GM18499 (cell line): ENCODE measurements around the gene PDCD1.

Source experiments
- ATAC-seq: cut with Tn5 transposase; IDR thresholded peaks from one replicate; pipeline ENCODE4 v1.9.1; 2021; ENCODE audit warnings: moderate number of reproducible peaks; ENCODE audit not compliant: insufficient read depth, unreplicated experiment

The PDCD1 gene

DNA sequence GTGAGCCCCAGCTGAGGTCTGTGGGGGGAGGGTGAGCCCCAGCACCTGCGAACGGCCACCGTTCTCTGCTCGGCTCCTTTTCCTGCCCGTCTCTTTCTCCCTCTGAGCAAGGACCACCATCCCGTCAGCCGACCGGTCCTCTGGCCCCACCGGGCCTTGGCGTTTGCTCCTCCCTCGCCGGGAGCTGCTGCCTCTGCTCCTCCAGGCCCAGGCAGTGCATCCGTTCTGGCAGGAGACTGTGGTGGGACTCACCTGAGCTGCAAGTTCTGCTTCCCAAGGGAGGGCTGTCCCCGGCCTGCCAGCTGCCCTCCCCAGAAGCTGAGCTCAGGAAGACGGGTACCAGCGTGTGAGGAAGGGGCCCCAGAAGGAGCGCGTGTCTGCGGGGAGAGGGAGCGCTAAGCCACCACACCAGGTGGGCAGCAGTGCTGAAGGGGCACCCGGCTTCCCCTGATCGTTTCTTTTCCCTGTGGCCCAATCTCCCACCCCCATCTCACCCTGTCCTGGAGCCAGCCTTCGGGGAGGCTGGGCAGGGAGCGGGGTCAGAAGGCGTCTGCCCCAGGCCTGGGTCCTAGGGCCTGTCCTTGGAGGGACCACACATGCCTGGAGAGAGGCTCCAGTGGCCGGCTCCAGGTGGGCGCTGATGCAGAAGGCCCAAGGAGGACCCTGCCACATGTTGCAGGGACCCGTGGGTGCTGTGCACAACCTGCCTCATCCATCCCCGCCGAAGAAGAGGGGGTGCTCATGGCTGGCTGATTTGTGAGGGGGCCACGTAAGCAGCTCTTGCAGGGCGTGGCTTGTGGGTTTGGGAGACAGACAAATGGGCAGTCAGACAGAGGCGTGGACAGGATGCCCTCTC, 8.3 kb upstream of the PDCD1 start:
- no peak for ATAC-seq

DNA sequence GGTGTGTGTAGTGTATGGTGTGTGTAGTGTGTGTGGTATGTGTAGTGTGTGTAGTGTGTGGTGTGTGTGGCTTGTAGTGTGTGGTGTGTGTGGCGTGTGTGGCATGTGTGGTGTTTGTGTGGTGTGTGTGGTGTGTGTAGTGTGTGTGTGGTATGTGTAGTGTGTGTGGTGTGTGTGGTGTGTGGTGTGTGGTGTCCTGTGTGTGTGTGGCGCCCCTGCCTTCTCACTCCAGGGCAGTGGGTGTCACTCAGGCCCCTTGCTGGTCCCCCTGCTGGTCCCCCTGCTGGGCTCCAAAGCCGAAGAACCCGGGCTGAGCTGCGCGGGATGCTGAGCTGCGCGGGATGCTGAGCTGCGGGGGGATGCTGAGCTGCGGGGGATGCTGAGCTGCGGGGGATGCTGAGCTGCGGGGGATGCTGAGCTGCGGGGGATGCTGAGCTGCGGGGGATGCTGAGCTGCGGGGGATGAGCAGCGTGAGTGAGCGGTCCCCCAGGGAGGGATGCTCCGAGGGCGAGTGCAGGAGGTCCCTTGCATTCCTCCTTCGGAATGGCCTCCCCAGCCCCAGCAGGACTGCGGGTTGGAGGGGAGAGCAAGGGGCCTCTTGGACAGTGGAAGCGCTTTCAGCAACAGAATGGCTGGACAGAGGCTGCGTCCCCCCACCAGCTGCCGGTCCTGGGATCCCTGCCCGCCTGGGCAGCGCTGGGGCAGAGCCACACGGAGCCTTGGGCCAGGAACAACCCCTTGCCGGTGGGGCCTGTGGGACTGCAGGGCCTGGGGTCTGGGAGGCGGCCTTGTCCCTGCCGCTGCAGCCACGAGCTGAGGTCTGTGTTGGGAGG, 7.5 kb upstream of the PDCD1 start:
- ATAC-seq: no peak

DNA sequence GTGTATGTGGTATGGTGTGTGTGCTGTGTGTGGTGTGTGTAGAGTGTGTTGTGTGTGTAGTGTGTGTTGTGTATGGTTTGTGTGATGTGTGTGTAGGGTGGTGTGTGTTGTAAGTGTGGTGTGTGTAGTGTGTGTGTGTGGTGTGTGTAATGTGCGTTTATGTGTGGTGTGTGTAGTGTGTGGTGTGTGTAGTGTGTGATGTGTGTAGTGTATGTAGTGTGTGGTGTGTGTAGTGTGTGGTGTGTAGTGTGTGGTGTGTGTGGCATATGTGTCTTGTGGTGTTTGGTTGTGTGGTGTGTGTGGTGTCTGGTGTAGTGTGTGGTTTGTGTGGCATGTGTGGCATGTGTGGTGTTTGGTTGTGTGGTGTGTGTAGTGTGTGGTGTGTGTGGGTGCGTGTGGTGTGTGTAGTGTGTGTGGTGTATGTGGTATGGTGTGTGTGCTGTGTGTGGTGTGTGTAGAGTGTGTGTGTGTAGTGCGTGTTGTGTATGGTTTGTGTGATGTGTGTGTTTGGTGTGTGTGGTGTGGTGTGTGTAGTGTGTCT, 6.8 kb upstream of the PDCD1 start:
- ATAC-seq: no peak

DNA sequence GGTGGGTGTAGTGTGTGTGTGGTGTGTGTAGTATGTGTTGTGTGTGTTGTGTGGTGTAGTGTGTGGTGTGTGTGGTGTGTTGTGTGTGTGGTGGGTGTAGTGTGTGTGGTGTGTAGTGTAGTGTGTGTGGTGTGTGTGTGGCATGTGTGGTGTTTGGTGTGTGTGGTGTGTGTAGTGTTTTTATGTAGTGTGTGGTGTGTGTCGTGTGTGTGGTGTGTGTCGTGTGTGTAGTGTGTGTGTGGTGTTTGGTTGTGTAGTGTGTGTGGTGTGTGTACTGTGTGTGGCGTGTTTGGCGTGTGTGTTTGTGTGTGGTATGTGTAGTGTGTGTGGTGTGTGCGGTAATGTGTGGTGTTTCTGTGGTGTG, 6.1 kb upstream of the PDCD1 start:
- no peak for ATAC-seq

DNA sequence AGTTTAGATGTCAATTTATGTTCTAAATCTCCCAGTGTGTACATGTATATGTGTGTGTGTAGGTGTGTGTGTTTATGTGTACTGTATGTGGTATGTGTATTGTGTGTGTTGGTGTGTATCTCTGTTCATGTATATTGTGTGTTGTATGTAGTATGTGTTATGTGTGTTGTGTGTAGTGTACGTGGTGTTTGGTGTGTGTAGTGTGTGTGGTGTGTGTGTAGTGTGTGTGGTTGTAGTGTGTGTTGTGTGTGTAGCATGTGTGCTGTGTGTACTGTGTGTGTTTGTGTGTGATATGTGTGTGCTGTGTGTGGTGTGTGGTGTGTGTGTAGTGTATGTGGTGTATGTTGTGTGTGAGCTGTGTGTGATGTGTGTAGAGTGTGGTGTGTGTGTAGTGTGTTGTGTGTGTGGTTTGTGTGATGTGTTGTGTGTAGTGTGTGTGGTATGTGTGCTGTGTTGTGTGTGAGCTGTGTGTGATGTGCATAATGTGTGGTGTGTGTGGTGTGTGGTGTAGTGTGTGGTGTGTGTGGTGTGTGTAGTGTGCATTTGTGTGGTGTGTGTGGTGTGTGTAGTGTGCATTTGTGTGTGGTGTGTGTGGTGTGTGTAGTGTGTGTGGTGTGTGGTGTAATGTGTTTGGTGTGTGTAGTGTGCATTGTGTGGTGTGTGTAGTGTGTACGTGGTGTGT, 5.6 kb upstream of the PDCD1 start:
- ATAC-seq: no peak

DNA sequence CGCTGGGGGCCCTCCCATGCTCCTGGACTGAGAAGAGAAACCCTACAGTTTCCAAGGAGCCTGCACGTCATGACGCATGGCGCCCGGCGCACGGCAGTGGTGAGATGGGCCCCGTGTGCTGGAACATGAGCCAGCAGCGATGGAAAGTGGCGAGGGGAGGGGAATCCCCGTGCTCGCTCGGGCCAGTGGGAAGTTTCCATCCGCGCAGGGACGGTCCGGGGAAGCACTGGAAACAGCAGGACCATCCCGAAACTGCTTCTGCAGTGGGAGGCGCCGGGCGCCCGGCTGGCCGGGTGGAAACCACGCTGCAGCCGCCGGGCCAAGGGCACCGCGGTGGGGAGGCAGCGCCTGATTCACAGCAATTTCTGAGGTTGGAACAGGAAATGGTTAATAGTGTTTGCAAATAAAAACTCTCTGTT, 4.9 kb upstream of the PDCD1 start:
- ATAC-seq: no peak

DNA sequence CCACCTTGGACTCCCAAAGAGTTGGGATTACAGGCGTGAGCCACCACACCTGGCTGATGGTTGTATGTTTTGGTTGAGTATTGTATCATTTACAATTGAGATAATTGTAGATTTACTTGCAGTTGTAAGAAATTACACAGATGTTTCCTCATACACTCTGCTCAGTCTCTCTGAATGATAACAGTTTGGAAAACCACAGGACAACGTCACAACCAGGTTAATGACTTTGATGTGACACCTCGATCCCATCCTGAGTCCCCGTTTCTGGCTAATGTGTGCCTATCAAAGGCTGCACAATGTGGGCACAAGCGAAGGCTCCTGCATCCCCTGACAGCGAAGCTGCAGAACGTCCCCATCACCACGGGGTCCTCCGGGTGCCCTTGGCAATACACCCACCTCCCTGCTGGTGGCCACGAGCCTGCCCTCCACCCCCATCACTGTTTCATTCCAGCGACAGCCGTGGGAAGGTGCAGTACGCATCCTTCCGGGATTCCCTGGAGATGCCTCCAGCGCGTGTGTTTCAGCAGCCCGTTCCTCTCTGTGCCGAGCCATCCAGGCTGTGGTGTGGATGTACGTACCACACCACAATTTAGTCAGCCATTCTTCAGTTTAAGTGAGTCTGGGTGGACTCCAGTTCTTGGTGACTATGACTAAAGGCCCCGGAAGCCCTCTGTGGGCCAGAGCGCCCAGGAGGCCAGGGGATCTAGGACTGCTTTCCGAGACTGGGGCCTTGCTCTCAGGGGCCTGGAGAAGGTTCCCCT, 4.3 kb upstream of the PDCD1 start:
- no peak for ATAC-seq

DNA sequence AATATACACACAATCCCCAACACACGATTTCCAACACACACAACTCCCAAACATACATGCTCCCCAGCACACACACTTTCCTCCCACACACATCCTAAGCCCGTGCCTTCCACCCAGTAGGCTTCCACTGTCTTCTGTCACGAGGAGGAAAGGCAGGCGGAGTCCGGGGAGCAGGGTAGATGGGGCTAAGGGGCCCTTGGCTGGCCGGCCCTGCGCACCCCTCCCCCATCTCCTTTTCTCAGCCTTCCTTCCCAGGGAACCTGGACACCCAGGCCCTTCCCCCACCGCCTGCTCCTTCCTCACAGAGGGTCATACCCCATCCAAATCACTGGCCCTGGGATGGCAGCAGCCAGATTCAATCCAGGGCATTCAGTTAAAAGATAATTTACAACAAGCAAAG, 3.4 kb upstream of the PDCD1 start:
- no peak for ATAC-seq

DNA sequence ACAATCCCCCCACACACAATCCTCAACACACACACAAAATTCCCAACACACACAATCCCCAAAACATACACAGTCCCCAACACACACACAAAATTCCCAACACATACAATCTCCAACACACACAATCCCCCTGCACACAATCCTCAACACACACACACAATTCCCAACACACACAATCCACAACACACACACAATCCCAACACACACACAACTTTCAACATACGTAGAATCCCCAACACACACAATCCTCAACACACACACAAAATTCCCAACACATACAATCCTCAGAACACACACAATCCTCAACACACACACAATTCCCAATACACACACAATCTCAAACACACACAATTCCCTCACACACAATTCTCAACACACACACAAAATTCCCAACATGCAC, 2.6 kb upstream of the PDCD1 start:
- ATAC-seq: no peak

DNA sequence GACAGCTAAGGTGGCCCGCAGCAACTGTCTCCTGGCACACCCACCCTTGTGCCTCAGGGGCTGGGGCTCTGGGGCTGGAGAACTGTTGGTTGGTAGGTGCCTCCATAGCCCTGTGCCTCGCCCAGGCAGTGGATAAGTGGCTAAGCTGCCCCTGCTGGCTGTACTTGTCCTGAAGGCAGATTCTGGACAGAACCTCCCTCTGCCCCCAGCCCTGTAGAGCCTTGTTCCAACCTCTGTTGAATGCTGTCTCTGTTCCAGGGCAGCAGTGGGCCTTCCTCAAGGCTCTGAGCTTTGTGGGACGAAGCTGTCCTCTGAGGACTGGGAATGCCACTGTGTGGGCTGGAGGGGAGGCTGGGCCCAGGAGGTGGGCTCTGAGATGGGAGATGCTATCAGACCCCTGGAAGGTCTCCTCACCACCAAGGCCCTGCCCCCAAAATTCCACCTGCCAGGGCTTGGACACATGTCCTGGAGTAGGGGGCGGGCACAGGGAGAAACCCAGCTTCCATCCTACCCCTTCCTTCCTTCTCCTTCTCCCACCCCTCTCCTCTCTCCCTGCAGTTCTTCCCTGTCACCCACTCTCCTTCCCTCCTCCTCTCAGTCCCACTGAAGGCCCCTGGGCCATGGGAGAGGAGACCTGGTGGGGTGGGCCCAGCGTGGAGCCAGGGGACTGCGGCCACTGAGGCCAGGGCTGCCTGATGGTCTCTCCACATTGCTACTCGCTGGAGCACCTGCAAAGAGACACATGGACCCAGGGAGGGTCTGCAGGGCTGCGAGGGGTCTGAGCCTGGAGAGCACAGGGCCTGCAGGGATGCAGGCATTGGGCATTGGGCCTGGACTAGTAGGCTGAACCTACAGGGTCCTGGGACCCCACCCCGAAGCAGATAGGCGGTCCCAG, 1.7 kb upstream of the PDCD1 start:
- ATAC-seq: no peak

DNA sequence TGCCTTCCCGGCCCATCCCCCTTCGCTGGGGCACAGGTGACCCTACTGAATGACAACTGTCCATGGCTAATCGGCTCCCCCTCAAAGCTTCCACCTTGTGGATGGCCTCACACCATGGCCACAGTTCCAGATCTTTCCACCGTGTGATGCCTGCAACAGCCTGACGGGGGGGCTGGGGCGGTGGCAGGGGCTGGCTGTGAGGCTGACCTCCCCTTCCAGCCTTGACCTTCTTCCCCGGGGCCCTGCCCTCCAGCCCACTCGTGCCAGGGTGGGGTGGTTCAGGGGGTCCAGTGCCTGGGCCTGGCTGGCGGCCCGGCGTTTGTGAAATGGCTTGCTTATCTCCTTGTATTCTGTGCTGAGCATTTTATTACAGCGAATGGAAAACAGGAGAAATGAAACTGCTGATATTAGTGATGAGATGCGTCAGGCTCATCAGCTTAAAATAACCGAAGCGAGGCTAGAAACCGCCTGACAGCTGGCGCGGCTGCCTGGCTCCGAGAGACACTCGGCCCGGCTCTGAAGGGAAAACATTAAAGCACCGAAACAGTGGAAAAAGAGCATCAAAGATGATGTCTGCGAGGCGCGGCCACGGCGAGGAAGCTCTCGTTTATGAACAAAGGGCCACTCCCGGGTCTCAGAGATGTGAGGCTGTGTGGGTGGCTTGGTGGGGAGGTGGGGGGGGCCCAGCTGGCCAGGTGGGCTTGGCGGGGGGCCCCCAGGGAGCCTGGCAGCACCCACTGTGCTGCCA, 916 bp upstream of the PDCD1 start:
- no peak for ATAC-seq

DNA sequence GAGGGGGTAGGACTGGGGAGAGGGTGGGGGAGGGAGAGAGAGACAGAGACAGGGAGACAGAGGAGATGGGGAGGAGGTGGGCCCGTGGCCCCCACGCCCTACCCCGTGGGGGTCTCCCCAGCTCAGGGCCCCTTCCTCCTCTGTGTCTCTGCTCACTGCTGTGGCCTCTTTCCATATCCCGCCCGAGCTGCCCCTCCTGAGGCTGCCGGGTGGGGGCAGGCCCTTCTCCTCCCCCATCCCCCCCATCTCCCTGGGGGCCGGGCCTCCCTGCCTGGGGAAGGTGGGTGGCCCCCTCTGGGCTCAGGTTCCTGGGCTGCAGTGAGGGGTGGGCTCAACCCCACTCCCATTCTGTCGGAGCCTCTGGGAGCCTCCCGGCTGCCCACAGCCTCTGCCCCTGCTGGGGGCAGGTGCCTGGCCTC, 332 bp upstream of the PDCD1 start:
- ATAC-seq: no peak

DNA sequence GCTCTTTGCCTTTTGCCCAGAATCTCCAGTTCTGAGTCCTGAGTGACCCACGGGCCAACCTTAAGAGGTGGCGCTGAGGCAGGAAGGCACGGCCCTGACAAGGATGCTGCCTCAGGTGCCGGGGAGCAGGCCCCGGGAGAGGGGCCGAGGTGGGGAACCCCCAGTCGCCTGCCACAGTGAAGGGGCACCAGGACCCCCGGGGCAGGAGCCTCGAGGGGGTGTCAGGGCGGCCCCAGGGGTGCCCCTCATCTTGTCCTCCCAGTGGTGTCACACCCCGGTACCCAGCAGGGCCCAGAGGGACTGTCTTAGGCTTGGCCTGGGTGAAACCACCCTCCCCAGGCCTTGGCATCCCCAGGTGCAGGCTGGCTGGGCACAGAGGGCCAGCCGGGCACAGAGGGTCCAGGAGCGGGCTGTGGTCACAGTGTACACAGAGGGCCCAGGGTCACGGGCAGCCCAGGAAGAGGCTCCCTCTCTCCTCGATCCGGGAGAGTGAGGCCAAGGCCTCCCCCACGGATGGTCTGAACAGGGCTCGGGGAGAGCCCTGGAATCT, 1.0 kb downstream of the PDCD1 start:
- ATAC-seq: no peak

DNA sequence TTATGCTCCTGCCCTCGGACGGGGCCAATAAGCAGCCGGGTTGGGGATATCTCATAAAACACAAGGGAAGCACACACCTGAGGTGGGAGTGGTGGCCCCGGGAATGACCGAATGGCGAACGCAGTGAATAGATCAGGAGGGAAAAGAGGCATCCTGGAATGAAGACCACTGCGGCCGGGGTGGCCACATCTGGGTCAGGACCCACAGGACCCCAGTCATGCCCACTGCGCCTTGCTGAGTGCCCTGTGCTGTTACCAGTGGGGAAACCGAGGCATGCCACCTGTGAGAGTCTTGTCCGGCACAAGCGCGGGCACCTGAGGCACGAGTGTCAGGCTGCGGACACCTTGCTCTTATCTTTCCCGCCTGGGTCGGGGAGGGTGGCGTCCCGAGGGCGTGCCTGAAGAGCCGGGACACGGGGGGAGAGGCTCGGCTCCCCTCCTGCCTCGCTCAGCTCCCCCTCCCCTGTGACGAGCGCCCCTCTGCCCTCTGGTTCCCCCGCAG, 1.6 kb downstream of the PDCD1 start:
- ATAC-seq: no peak

DNA sequence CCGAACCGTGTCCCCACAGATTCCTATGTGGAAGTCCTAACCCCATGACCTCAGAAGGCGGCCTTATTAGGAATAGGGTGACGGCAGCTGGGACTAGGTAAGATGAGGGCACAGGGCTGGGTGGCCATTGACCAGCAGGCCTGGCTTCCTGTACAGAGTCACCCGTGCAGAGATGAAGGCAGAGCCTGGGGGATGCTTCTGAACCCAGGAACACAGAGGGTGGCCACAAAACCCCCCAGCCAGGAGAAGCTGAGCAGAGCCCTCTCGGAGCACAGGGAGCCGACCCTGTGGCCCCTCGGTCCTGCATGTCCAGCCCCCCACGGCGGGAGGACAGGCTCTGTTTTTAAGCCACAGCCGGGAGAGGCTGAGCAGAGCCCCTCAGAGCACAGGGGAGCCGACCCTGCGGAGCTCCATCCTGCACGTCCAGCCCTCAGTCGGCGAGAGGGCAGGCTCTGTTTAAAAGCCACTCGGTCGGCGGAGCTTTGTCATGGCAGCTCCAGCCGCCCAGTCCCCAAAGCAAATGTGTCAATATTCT, 2.7 kb downstream of the PDCD1 start:
- no peak for ATAC-seq

DNA sequence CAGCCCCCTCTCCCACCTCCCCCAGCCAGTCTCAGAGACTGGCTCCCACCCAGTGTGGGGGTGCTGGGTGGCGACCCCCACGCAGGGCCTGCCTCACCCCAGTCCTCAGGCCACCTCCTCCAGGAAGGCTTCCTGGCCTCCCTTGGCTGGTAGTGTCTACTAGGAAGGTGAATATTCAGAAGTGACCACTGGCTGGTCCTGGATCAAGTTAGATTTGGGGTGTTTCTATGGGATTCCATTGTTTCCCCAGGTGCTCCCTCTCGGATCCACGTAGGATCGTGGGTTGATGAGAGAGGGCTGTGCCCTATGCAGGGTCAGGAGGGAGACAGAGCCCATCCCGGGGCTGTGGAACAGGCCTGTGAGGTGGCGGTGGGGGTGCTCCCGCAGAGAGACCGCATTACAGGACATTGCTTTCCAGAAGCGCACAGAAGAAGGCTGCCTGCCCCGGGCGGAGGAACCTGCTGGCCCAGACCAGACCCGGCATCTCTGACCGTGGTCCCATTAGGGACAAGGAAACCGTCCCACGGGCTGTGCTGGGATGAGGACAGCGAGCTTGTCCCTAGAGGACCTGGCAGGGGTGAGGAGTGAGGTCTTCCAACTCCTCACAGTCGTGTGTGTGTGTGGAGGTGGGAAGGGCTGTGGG, 3.3 kb downstream of the PDCD1 start:
- no peak for ATAC-seq
